Fibroblast of gingiva (primary cell): ENCODE results near the gene DNHD1.

ENCODE experiments used
- DNase-seq: peaks from one replicate; pipeline ENCODE4 v3.0.0-alpha.2; 2011; ENCODE audit warnings: low read depth

Gene DNHD1

GRCh38 chr11:6563667-6564066, 66.6 kb downstream of the DNHD1 start:
- no peak for DNase-seq

DNA sequence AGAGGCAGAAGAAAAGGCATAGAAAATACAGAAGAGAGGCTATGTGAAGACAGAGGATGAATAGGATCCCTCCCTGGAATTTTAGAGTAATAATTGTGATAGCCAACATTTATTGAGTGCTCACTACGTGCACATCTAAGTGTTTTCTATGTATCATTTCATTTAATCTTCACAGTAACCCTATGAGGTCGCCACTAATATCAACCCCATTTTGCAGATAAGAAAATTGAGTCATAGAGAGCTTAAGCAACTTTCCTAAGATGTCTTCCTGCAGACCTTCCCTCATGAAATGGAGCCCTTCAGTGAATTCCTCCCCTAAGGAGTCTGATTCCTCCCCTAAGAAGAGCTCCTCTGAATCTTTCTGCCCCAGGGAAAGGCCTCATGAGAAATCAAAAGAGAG, 68.2 kb downstream of the DNHD1 start:
- no peak for DNase-seq

- DNase-seq, result no peak
Measured at GRCh38 chr11:6565988-6566703, 69.1 kb downstream of the DNHD1 start.

DNA sequence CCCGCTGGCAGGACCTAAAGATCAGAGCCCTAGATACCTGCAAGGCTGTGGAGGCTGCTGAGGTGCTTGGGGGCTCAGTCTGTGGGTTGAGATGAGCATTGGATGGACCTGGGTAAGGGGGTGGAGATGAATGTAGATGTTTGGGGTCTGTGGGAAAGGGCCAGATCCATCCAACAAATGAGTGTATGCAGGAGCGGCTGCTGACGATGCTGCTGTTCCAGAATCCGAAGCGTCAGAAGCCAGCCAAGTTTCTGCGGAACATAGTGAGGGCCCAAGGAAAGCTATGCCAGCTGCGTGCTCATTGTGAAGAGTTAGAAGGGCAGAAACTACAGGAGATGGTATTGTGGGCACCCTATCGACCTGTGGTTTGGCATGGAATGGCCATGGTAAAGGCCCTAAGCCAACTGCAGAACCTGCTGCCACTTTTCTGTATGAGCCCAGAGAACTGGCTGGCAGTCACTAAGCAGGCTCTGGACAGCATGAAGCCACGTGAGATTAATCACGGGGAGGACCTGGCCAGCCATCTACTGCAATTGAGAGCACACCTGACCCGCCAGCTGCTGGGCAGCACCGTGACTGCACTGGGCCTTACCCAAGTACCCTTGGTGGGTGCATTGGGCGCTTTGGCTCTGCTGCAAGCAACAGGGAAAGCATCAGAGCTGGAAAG, 69.8 kb downstream of the DNHD1 start:
- no peak for DNase-seq

DNA sequence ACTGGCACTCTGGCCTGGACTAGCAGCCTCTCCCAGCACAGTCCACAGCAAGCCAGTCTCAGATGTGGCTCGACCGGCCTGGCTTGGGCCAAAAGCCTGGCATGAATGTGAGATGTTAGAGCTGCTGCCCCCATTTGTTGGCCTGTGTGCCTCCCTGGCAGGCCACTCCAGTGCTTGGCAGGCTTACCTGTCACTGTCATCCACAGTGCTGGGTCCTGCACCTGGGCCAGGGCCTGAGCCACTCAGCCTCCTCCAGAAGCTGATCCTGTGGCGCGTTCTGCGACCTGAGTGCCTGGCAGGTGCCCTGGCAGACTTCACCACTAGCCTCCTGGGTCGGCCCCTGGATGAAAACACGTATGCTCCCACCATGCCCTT, 70.3 kb downstream of the DNHD1 start:
- DNase-seq, result no peak

DNA sequence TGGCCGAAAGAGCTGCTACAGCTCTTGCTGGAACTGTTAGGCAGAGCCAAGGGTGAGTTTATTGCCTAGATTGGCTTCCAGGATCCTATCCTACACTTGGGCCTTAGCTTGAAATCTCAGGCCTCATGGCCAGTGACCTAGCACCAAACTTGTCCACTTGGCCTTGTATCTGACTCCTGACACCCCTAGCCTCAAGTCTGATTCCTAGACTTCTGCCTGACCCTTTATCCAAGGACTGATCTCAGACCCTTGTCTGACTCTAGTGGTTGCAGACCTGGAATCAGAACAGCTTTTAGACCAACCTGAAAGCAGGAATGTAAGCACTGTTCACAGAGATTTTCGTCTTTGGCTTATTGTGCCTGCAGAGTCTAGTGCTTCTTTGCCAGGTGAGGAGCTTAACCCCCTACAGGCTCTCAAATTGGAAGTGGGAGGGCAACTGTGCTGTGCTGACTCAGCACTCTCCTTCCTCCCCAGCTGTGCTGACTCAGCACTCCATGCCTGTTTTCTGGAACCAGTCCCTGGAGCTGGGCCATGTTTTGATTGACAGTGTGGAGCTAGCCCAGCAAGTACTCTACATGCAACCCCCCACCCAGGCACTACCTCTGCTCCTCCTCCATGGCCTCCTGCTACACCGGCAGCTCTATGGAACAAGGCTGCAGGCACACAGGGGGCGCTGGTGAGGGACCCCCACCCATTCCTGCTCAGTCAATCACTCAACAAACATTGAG, 71.3 kb downstream of the DNHD1 start:
- DNase-seq, result peak; percentile 65

- DNase-seq, result no peak
Measured at GRCh38 chr11:6569706-6570105, 72.6 kb downstream of the DNHD1 start.

DNA sequence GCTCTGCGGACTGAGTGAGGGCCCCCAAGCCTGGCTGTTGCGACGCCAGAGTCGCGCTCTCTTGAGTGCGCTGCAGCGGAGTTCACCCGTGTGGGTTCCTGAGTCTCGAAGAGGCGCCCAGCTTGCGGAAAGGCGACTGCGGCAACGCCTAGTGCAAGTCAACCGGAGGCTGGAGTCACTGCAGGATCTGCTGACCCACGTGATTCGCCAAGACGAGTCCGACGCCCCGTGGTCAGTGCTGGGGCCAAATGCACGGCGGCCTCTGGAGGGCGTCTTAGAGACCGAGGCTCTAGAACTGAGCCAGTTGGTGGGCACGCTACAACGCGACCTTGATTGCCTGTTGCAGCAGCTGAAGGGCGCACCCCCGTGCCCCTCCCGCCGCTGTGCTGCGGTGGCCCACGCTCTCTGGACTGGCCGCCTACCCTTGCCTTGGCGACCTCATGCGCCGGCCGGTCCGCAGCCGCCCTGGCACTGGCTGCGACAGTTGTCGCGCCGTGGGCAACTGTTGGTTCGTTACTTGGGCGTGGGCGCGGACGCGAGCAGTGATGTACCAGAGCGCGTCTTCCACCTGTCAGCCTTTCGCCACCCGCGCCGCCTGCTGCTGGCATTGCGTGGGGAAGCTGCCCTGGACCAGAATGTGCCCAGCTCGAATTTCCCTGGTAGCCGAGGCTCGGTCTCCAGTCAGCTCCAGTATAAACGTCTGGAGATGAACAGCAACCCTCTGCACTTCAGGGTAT, 73.8 kb downstream of the DNHD1 start:
- DNase-seq, result no peak

- DNase-seq, result no peak
Measured at GRCh38 chr11:6571434-6572008, 74.4 kb downstream of the DNHD1 start.

- DNase-seq, result peak; percentile 75
Measured at GRCh38 chr11:6572215-6572614, 75.1 kb downstream of the DNHD1 start.

DNA sequence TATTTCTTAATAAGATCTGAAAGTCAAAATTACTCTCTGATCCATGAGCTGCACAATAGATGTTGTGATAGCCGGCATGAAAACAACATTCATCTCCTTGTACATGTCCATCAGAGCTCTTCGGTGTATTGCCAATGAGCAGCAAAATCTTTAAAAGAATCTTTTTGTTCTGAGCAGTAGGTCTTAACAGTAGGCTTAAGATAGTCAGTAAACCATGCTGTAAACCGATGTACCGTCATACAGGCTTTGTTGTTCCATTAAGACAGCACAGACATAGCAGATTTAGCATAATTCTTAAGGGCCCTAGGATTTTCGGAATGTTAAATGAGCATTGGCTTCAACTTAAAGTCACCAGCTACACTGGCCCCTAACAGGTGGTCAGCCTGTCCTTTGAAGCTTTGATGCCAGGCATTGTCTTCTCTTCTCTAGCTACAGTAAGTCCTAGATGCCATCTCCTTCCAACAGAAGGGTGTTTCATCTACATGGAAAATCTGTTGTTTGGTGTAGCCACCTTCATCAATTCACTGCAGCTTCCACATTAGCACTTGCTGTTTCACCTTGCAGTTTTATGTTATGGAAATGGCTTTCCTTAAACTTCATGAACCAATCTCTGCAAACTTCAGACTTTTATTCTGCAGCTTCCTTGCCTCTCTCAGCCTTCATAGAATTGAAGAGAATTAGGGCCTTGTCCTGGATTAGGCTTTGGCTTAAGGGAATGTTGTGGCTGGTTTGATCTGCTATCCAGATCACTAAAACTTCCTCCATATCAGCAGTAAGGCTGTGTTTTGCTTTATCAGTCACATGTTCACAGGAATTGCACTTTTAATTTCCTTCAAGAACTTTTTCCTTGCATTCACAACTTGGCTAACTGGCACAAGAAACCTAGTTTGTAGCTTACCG, 78.0 kb downstream of the DNHD1 start:
- no peak for DNase-seq

- DNase-seq, result peak; percentile 79
Measured at GRCh38 chr11:6576471-6577373, 79.6 kb downstream of the DNHD1 start.

DNA sequence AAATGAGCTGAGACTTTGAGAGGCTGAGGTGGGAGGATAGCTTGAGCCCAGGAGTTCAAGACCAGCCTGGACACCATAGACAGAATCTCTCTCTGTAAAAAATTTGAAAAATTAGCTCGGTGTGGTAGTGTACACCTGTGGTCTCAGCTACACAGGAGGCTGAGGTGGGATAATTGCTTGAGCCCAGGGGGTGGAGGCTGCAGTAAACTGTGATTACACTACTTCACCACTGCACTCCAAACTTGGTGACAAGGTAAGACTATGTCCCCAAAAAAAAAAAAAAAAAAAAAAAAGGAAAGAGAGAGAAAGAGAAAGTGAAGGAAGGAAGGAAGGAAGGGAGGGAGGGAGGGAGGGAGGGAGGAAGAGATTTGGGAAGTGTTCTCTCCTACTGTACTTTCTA, 81.1 kb downstream of the DNHD1 start:
- no peak for DNase-seq

- DNase-seq, result no peak
Measured at GRCh38 chr11:6579681-6580080, 82.6 kb downstream of the DNHD1 start.

- DNase-seq, result no peak
Measured at GRCh38 chr11:6583584-6583983, 86.5 kb downstream of the DNHD1 start.

DNA sequence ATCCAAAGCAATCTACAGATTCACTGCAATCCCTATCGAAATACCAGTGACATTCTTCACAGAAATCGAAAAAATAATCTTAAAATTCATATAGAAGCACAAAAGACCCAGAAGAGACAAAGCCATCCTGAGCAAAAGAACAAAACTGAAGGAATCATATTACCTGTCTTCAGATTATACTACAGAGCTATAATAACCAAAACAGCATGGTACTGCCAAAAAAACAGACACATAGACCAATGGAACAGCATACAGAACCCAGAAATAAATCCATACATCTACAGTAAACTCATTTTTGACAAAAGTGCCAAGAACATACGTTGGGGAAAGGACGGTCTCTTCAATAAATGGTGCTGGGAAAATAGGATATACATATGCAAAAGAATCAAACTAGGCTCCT, 87.4 kb downstream of the DNHD1 start:
- no peak for DNase-seq

- DNase-seq, result no peak
Measured at GRCh38 chr11:6586434-6587359, 89.6 kb downstream of the DNHD1 start.

- no peak for DNase-seq
Measured at GRCh38 chr11:6587360-6587953, 90.4 kb downstream of the DNHD1 start.

GRCh38 chr11:6588018-6588417, 90.9 kb downstream of the DNHD1 start:
- no peak for DNase-seq
